ENCODE results near the gene CARD9. TPM values are rescaled to one million over a fixed set of nuclear protein-coding genes. Genes with fewer than 3 reads are reported as not detected.

The CARD9 gene
- total RNA-seq, 1 experiment from 2014 or later = 1.7 TPM

- CTCF ChIA-PET = no interaction called here
- in situ Hi-C loops (cut with HindIII; ENCODE audit: low pct_unique_long_range_greater_than_20kb, low sequenced_read_pairs) = no loop called here
- no TSS peak for BruUV-seq (replicated peaks)
Observed at GRCh38 chr9:136341769-136342168, 31.7 kb downstream of the CARD9 start.

GRCh38 chr9:136341042-136341655 is 32.3 kb downstream of the CARD9 start:
- DNase-seq (ENCODE audit: low read depth, low spot score) = no peak
- peaks cover 3% of the 10 kb centered on the region for H3K4me1 ChIP-seq (ENCODE audit: control insufficient read depth, insufficient read depth, low read length)
- no peaks in the 10 kb centered on the region for H3K27me3 ChIP-seq (ENCODE audit: control insufficient read depth, insufficient read depth, low read length)
- H3K36me3 ChIP-seq (ENCODE audit: control insufficient read depth, insufficient read depth, low read length) = no peaks in the 10 kb centered on the region
- no peak overlapping the region for H3K4me3 ChIP-seq (ENCODE audit: low read depth in 2 of 2, low read length in 2 of 2)
- no TSS peak for BruUV-seq (replicated peaks)
- H3K9me3 ChIP-seq (ENCODE audit: control insufficient read depth, insufficient read depth, low read depth, low read length) = no peaks in the 10 kb centered on the region
- CTCF ChIA-PET = no interaction called here
- in situ Hi-C loops (cut with HindIII; ENCODE audit: low pct_unique_long_range_greater_than_20kb, low sequenced_read_pairs) = no loop called here
- TF ChIP-seq CTCF (IDR thresholded peaks at IDR 0.05) (no peak), TCF7L2 (IDR thresholded peaks at IDR 0.05; ENCODE audit: low read depth, low read length) (no peak), POLR2AphosphoS5 (IDR thresholded peaks at IDR 0.05; ENCODE audit: low read depth, low read length) (no peak)
- no peak overlapping the region for H3K27ac ChIP-seq (ENCODE audit: low read length)
- POLR2A ChIA-PET = no interaction called here
- intact Hi-C loops (cut with micrococcal nuclease; ENCODE audit: unreplicated experiment) = no loop called here
- no peak for ATAC-seq

More at GRCh38 chr9:136341769-136342168, 31.7 kb downstream of the CARD9 start:
- ATAC-seq (no peak), DNase-seq (ENCODE audit: low read depth, low spot score) (no peak)
- Histone ChIP-seq H3K27ac (ENCODE audit: low read length) (no peak overlapping the region), H3K27me3 (ENCODE audit: control insufficient read depth, insufficient read depth, low read length) (no peaks in the 10 kb centered on the region), H3K4me1 (ENCODE audit: control insufficient read depth, insufficient read depth, low read length) (peaks cover 4% of the 10 kb centered on the region), H3K36me3 (ENCODE audit: control insufficient read depth, insufficient read depth, low read length) (no peaks in the 10 kb centered on the region), H3K9me3 (ENCODE audit: control insufficient read depth, insufficient read depth, low read depth, low read length) (no peaks in the 10 kb centered on the region), H3K4me3 (ENCODE audit: low read depth in 2 of 2, low read length in 2 of 2) (no peak overlapping the region)
- POLR2A ChIA-PET = no interaction called here
- intact Hi-C loops (cut with micrococcal nuclease; ENCODE audit: unreplicated experiment) = no loop called here
- TF ChIP-seq TCF7L2 (IDR thresholded peaks at IDR 0.05; ENCODE audit: low read depth, low read length) (no peak), REST (IDR thresholded peaks at IDR 0.05; ENCODE audit: insufficient read depth in 1 of 2, low read depth in 2 of 2, low read length in 1 of 2) (no peak), CTCF (IDR thresholded peaks at IDR 0.05) (no peak), SIN3A (IDR thresholded peaks at IDR 0.05; ENCODE audit: borderline replicate concordance, insufficient read depth, low read depth, low read length) (no peak), POLR2AphosphoS5 (IDR thresholded peaks at IDR 0.05; ENCODE audit: low read depth, low read length) (no peak)
